Measurements from ENCODE around the gene ARHGAP42. TPM values are rescaled to one million over a fixed set of nuclear protein-coding genes. Genes with fewer than 3 reads are reported as not detected.

Gene ARHGAP42
- total RNA-seq, 4 donors from 2014 or later, result 5.1 to 10.6 (median 8.0) TPM

DNA sequence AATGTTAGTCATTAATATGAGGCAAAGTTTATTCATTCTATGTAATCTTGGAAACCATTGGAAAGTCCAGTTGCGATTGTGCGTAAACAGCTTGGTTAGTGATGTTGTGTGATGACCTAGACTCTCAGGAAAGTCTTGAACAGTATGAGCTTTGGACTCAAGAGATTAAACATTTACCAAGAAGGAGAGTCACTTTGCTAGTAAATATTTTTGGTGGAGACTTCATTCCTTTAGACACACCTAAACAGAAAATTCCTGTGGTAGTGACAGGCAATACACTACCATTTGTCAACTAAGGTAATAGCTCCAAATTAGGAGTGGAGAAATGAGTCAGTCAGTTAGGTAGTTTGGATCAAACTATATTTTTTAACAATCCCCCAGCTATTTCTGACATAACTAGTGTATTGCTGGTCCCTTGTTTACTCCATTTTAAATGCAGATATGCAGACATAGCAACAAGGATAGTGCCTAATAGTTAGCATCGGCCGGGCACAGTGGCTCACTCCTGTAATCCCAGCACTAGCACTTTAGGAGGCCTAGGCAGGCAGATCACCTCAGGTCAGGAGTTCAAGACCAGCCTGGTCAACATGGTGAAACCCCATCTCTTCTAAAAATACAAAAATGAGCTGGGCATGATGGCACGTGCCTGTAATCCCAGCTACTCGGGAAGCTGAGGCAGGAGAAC lies 89.3 kb downstream of the ARHGAP42 start:
- no peak overlapping the region for H3K27ac ChIP-seq (replicated peaks in 1 of 4)
- intact Hi-C loops (cut with DNase I), result loop anchor here (5.0 kb wide), 1 partner anchor 44 kb away; no protein-coding TSS in a partner anchor
- 85% methylated on average over 6 of the region's 6 CpGs for WGBS

GRCh38 chr11:100777103-100777502 lies 90.0 kb downstream of the ARHGAP42 start:
- Histone ChIP-seq H3K9me3 (no peaks in the 10 kb centered on the region), H3K4me1 (no peaks in the 10 kb centered on the region), H3K4me3 (no peak overlapping the region), H3K36me3 (peaks cover 0 to under 1% (median 0%) of the 10 kb centered on the region in 4 donors), H3K27ac (replicated peaks in 1 of 4) (no peak overlapping the region), H3K27me3 (no peaks in the 10 kb centered on the region)
- intact Hi-C loops (cut with DNase I), result loop anchor here (5.0 kb wide), 1 partner anchor 45 kb away; no protein-coding TSS in a partner anchor
- TF ChIP-seq CTCF (IDR thresholded peaks at IDR 0.05) (no peak), POLR2A (IDR thresholded peaks at IDR 0.05; ENCODE audit: low read depth) (no peak), EP300 (IDR thresholded peaks at IDR 0.05) (no peak), POLR2AphosphoS5 (IDR thresholded peaks at IDR 0.05) (no peak)
- no peak for DNase-seq (ENCODE audit: extremely low spot score)

More for the DNA sequence above, 89.3 kb downstream of the ARHGAP42 start:
- Histone ChIP-seq H3K27me3 (no peaks in the 10 kb centered on the region), H3K4me1 (no peaks in the 10 kb centered on the region), H3K4me3 (no peak overlapping the region), H3K9me3 (no peaks in the 10 kb centered on the region), H3K36me3 (peaks cover 0 to 8% (median 3%) of the 10 kb centered on the region in 4 donors)
- no peak for DNase-seq (ENCODE audit: extremely low spot score)
- TF ChIP-seq CTCF (IDR thresholded peaks at IDR 0.05), result no peak
- TF ChIP-seq EP300 (IDR thresholded peaks at IDR 0.05), result no peak
- TF ChIP-seq POLR2AphosphoS5 (IDR thresholded peaks at IDR 0.05), result no peak

DNA sequence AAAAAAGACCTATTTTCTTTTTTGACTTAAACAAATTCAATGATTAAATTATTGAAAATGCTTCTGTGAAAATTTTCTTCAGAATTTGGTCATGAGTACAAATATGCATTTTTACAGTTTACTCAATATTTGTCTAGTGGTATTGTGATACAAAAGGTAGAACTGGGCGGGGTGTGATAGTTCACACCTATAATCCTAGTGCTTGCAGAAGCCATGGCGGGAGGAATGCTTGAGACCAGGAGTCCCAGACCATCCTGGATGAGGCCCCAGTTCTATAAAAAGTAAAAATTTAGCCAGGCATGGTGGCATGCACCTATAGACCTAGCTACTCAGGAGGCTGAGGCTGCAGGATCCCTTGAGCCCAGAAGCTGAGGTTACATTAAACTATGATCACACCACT lies 90.6 kb downstream of the ARHGAP42 start:
- H3K36me3 ChIP-seq, result no peaks in the 10 kb centered on the region
- no peaks in the 10 kb centered on the region for H3K27me3 ChIP-seq
- no peak overlapping the region for H3K4me3 ChIP-seq
- TF ChIP-seq POLR2A (IDR thresholded peaks at IDR 0.05; ENCODE audit: low read depth), result no peak
- no peak for TF ChIP-seq CTCF (IDR thresholded peaks at IDR 0.05)
- no peak for TF ChIP-seq POLR2AphosphoS5 (IDR thresholded peaks at IDR 0.05)
- TF ChIP-seq EP300 (IDR thresholded peaks at IDR 0.05), result no peak
- intact Hi-C loops (cut with DNase I), result loop anchor here (5.0 kb wide), 1 partner anchor 45 kb away; no protein-coding TSS in a partner anchor
- WGBS, result 94% methylated on average over 2 of the region's 2 CpGs
- H3K4me1 ChIP-seq, result no peaks in the 10 kb centered on the region
- DNase-seq (ENCODE audit: extremely low spot score), result no peak
- no peaks in the 10 kb centered on the region for H3K9me3 ChIP-seq
- H3K27ac ChIP-seq (replicated peaks in 1 of 4), result no peak overlapping the region

DNA sequence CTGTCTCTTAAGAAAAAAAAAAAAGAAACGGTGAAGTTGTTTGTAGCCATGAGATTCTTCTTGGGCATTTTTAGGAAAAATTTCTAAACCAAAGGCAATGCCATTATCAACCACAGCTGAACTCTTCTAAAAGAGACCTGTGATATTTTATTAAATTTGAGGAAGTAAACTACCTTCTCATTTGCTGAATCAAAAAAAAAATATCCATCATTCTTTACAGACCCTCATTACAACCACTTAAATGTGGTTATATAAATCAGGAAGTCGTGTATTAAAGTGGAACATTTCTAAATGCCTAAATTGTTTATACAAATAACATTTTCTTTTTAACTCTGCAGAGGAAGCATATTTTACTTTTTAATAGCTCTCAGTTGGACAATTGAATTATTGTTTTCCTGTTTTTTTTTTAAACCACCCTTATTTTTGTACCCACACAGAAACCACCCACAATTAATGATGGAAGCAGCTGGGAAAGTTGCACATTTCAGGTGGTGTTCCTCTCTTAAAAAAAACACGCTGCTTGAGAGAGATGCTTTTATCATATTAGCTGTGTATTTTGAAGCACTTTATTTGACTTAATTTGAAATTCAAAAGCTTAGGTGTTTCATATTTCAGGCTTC lies 91.2 kb downstream of the ARHGAP42 start:
- H3K4me3 ChIP-seq, result no peak overlapping the region
- 51% methylated on average over 3 of the region's 3 CpGs for WGBS
- no peak overlapping the region for H3K27ac ChIP-seq (replicated peaks in 1 of 4)
- H3K36me3 ChIP-seq, result no peaks in the 10 kb centered on the region
- H3K9me3 ChIP-seq, result no peaks in the 10 kb centered on the region
- peaks cover 0 to 1% (median 0%) of the 10 kb centered on the region in 4 donors for H3K4me1 ChIP-seq
- H3K27me3 ChIP-seq, result no peaks in the 10 kb centered on the region
- intact Hi-C loops (cut with DNase I), result loop anchor here (5.0 kb wide), 1 partner anchor 46 kb away; no protein-coding TSS in a partner anchor
- DNase-seq (ENCODE audit: extremely low spot score), result no peak
- TF ChIP-seq POLR2A (IDR thresholded peaks at IDR 0.05; ENCODE audit: low read depth) (no peak), POLR2AphosphoS5 (IDR thresholded peaks at IDR 0.05) (no peak), EP300 (IDR thresholded peaks at IDR 0.05) (no peak), CTCF (IDR thresholded peaks at IDR 0.05) (no peak)
